ENCODE results near the gene GAST.

GRCh38 chr17:41739661-41740352 lies 27.7 kb downstream of the GAST start:
- no peak for TF ChIP-seq REST (IDR thresholded peaks at IDR 0.05; ENCODE audit: unreplicated experiment)
- no peak for TF ChIP-seq CTCF (conservative IDR thresholded peaks at IDR 0.05; ENCODE audit: low read depth in 2 of 2)
- no peak for TF ChIP-seq POLR2AphosphoS5 (IDR thresholded peaks at IDR 0.05; ENCODE audit: low read depth)
- TF ChIP-seq EZH2 (IDR thresholded peaks at IDR 0.05; ENCODE audit: low read depth, unreplicated experiment) = no peak
- TF ChIP-seq JUNB (IDR thresholded peaks at IDR 0.05; ENCODE audit: unreplicated experiment) = no peak
- no peak for TF ChIP-seq EZH2phosphoT487 (IDR thresholded peaks at IDR 0.05; ENCODE audit: unreplicated experiment)
- TF ChIP-seq ZNF331 (CRISPR knock-in tag; IDR thresholded peaks at IDR 0.05; ENCODE audit: low read depth) = no peak
- no peak for TF ChIP-seq ETS1 (IDR thresholded peaks at IDR 0.05)
- no peak for TF ChIP-seq CREB1 (CRISPR knock-in tag; IDR thresholded peaks at IDR 0.05; ENCODE audit: low read depth)

Data from GM23338 (cell line).